Measurements from ENCODE around the gene EMC7. TPM values are rescaled to one million over a fixed set of nuclear protein-coding genes. Genes with fewer than 3 reads are reported as not detected.
"Not testable (repeated sequence)": the region's sequence is repeated elsewhere in the genome, so short reads cannot be mapped to it uniquely, and the experiment has no call there.

The EMC7 gene
- total RNA-seq, 1 experiment from 2014 or later = 40.0 TPM

DNA sequence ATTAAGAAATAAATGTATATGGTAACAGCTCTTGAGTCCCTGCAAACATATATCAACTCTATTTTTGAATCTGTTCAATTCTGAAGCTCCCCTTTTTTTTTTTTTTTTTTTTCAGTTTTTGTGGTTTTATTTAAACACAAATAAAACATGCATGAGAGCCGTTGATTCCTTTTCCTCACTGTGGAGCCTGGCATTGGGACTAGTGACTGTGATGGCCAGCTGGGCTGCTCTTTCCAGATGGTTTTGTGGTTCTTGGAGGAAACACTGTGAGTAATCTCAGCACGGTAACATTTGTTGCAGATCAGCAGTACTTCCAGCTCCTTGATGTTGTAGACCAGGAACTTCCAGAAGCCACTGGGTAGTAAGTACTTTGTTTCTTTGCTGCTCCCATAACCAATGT lies 15.9 kb downstream of the EMC7 start:
- DNase-seq (ENCODE audit: low spot score) = no peak

DNA sequence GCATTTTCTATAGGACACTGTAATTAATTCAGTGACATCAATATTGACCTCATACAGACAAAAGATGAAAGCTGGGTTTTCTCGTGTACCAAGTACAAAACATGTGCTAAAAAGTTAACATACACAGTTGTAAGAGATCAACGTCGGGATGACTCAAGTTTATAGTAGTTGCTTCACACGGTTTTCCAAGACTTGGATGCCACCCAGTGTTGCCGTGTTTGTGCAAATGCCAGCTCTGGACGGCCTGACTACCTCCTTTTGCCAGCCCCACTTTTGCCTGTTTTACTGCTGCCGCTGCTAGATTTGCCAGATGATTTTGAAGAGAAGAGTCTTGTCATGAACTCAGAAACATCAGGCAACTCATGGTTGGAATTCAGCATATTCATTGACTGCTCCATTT lies 17.6 kb downstream of the EMC7 start:
- DNase-seq (ENCODE audit: low spot score) = peak; percentile 13

DNA sequence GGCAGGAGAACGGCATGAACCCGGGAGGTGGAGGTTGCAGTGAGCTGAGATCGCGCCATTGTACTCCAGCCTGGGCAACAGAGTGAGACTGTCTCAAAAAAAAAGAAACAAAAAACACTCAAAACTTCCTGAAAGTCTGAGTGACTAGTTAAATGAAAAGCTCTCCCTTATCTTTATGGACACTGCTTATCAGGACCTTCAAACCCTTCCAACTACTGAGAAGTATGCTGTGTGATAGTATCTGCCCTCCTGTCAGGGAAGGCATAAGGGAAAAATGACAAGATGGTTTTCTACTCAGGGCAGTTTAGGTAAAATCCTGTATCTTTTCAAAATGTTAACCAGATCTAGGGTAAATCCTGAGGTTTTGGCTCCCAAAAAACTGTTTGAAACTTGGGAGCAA lies 21.8 kb downstream of the EMC7 start:
- DNase-seq (ENCODE audit: low spot score) = no peak

DNA sequence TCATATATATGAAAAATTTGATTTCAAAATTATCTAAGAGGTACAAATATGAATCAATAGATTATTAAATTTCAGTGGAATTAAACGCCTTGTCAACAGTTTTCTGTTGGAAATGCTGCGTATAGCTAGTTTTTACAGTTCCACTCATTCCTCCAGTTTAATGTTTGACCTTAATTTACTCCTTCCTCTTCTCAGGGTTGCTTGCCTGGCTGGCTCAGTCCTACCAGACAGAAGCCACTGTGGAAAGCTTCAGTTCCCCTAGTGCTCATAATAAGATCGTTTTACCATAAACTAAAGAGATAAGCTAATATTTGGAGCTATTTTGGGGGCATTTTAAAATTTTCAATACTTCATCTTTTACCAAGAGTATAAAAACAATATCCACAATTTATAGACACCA lies 22.8 kb downstream of the EMC7 start:
- DNase-seq (ENCODE audit: low spot score) = no peak

DNA sequence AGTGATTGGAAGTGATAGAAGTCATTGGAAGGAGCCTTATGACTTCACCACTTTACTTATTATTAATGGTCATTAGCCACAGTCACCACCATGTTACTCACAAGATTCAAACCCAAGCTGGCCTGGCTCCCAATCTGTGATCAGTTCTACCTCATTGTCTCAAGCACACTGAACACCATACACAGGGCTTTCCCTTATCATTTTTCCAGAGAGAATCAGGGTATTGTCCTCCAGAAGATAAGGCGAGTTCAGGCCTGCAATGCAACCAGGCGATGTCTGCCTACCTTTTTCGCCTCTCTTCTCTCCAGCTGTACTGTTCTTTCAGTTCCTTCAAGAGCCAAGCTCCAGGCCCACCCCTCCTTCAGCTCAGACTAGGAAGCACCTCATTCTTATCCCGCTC lies 24.9 kb downstream of the EMC7 start:
- DNase-seq (ENCODE audit: low spot score) = no peak

DNA sequence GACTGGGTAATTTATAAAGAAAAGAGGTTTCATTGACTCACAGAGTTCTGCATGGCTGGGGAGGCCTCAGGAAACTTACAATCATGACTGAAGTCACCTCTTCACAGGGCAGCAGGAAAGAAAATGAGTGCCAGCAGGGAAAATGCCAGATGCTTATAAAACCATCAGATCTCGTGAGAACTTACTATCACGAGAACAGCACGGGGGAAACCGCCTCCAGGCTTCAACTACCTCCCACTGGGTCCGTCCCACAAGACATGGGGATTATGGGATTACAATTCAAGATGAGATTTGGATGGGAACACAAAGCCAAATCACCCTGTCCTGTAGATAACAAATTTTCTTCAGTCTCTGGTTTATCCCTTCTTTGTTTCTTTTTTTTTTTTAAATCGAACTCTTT lies 31.7 kb downstream of the EMC7 start:
- DNase-seq (ENCODE audit: low spot score) = no peak

DNA sequence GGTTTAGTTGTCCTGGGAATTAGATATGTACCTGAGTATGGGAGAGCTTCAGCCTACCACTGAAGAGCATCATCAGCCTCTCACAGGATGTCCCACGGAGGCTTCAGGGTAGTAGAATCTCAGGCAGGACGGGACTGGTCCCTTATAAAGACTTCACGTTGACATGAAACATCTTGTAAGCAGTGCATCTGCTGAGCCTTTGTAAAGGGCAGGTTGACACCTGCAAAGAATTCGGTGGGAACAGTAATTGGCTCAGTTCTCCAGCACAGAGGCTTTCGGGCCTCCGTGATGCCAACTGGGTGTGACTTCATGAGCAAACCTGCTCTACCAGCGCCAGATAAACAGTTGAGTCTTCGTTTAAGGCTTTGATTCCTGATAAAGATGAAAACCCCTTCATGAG lies 35.7 kb downstream of the EMC7 start:
- no peak for DNase-seq (ENCODE audit: low spot score)

- no peak for DNase-seq (ENCODE audit: low spot score)
These were observed 36.4 kb downstream of the EMC7 start for GRCh38 chr15:34065261-34065660.

GRCh38 chr15:34064438-34064837 lies 37.2 kb downstream of the EMC7 start:
- DNase-seq (ENCODE audit: low spot score) = no peak

DNA sequence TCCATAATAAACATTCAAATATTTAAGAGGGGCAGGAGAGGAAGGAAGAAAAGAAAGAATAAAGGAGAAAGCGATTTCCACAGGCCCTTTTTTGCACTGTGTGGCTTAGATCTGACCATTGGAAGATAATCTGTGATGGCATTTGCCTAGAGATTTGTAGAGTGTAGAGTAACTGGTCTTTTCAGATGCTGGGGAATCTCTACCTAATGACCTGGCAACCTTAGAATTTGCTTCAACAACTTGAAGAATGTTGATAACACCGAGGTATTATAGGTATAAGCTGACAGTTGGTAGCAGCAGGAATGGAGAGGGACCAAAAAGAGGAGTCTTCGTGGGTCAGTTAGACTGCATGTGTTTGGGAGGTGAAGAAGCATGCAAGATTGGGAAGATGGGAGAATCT lies 41.7 kb downstream of the EMC7 start:
- no peak for DNase-seq (ENCODE audit: low spot score)

DNA sequence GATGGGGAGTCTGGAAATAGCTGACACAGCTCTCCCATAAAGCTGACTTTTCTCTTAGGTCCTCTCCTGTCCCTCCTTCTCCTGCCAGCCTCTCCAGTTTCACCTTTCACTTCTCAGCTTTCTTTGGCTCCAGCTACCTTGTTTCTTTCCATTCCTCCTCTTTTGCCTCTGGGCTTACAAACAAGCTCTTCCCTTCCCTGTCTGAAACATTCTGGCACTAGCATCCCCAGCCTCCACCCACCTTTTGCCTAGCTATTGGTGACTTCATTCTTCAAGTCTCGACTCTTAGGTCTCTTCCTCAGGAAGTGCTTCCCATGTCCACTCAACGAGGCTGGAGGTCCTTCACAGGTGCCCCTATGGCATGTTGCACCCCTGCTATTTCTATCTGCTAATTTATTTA lies 42.2 kb downstream of the EMC7 start:
- DNase-seq (ENCODE audit: low spot score) = no peak

- peak; percentile 38 for DNase-seq (ENCODE audit: low spot score)
These were observed 44.8 kb downstream of the EMC7 start for GRCh38 chr15:34056911-34057310.

DNA sequence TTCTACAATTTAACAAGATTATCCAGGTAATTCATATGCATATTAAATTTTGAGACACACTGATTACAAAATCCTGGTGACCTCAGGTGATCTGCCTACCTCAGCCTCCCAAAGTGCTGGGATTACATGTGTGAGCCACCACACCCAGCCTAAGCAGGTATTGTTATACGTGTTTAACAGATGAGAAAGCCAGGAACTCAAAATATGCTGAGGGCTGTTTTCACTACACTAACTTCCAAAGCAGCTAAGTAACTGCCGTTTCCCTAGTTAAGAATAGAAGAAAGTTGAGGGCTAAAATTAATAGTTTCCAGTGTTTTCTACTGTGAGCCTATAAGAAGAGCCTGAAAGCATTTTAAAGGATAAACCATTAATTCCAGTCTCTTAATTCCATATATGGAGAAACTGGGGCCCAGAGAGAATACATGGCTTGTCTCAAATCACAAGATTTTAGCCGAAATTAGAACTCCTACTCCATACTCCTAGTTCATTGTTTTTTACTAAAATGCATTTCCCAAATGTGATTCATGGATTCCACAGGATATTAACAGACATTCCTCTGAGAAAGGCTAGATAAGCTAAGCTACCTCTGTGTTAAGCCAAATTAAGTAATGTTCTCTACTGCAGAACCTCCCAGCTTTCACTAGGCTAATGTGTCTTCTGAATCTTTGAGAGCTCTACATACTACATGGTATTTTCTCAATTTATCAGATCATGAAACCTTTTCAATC lies 45.6 kb downstream of the EMC7 start:
- peak; percentile 80 for DNase-seq (ENCODE audit: low spot score)

GRCh38 chr15:34054081-34054707 lies 47.5 kb downstream of the EMC7 start:
- DNase-seq (ENCODE audit: low spot score) = no peak

GRCh38 chr15:34050385-34050784 lies 51.3 kb downstream of the EMC7 start:
- DNase-seq (ENCODE audit: low spot score) = not testable (repeated sequence)

- DNase-seq (ENCODE audit: low spot score) = peak; percentile 56
These were observed 52.5 kb downstream of the EMC7 start for GRCh38 chr15:34049112-34049511.

GRCh38 chr15:34047893-34048775 lies 53.5 kb downstream of the EMC7 start:
- peak; percentile 56 for DNase-seq (ENCODE audit: low spot score)

- no peak for DNase-seq (ENCODE audit: low spot score)
These were observed 55.1 kb downstream of the EMC7 start for GRCh38 chr15:34046471-34047145.

GRCh38 chr15:34043813-34044212 lies 57.8 kb downstream of the EMC7 start:
- no peak for DNase-seq (ENCODE audit: low spot score)

- no peak for DNase-seq (ENCODE audit: low spot score)
These were observed 58.3 kb downstream of the EMC7 start for GRCh38 chr15:34043391-34043790.

DNA sequence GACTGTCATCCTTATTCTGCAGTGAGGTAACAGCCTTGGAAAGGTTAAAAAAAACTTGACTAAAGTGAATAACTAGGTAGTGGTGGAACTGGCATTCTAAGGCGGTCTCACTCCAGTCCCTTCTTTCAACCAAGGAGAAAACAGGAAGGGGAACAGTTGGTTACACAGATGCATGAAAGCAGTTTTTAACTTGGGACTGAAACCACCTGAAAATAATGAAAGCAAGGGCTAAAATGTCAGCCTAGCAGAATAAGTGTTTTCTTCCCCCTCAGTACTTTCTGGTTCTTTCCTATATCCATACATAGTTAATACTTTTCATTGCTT lies 61.9 kb downstream of the EMC7 start:
- DNase-seq (ENCODE audit: low spot score) = no peak

Measured in A172 (cell line).